Left lung (tissue), 10 donors: ENCODE results near the gene XPO4. TPM values are rescaled to one million over a fixed set of nuclear protein-coding genes. Genes with fewer than 3 reads are reported as not detected.

ENCODE experiments used
- ATAC-seq: fragments of 200-7000 bp; cut with Tn5 transposase; one replicate; pipeline ENCODE4 v1.9.1; 2020; ENCODE audit warnings: moderate library complexity
- DNase-seq, 4 donors: peaks; one replicate each; pipeline ENCODE4 v3.0.0-alpha.2; 2013 to 2020
- H3K27ac ChIP-seq, 2 donors: fragments of 200-600 bp; sonication (generic) in 1 of 2; one replicate each; pipeline versions ENCODE4 v1.5.0 to v1.8.0; 2020 to 2021
- H3K27me3 ChIP-seq, 2 donors: fragments of 200-600 bp; sonication (generic) in 1 of 2; one replicate each; pipeline versions ENCODE4 v1.5.0 to v1.8.0; 2020 to 2021
- H3K36me3 ChIP-seq, 2 donors: fragments of 200-600 bp; sonication (generic) in 1 of 2; one replicate each; pipeline versions ENCODE4 v1.5.0 to v1.8.0; 2020 to 2021
- H3K4me1 ChIP-seq, 2 donors: fragments of 200-600 bp; one replicate each; pipeline ENCODE4 v1.8.0; 2021
- H3K4me3 ChIP-seq, 2 donors: fragments of 200-600 bp; sonication (generic) in 1 of 2; one replicate each; pipeline versions ENCODE4 v1.5.0 to v1.8.0; 2020 to 2021; ENCODE audit warnings: mild to moderate bottlenecking in 1 of 2
- H3K9me3 ChIP-seq, 2 donors: fragments of 200-600 bp; sonication (generic) in 1 of 2; one replicate each; pipeline versions ENCODE4 v1.5.0 to v1.8.0; 2020 to 2021
- CTCF ChIP-seq, 2 donors: fragments of 200-600 bp; sonication (generic) in 1 of 2; IDR thresholded peaks; one replicate each; pipeline versions ENCODE4 v1.5.0 to v1.8.0; 2021; ENCODE audit warnings: antibody characterized with exemption in 2 of 2
- intact Hi-C, 2 donors: fragments of 100-400 bp; cut with DNase I; formaldehyde crosslinking; loops; one replicate each; pipeline versions ENCODE4 v1.11.2 to v1.14.2; 2022
- polyA plus RNA-seq, 6 donors: library from polyadenylated mRNA; unstranded; fragments of 120-200 nt; gene quantifications; one replicate each; pipeline ENCODE4 v1.2.1, GENCODE V29; 2013; ENCODE audit not compliant: insufficient read length in 6 of 6
- total RNA-seq, 2 donors: library from RNA; stranded (reverse); fragmentation: NEBNext Ultra II Directional; extraction: Animal tissue kit (Norgen Biotek cat#: 25700); gene quantifications; one replicate each; pipeline ENCODE4 v1.2.1, GENCODE V29; 2021
- donor health status: DM: no; HTN: yes; CAD: no.
- donor health status: DM: no; HTN: no; CAD: no.

Gene XPO4
- total and polyA plus RNA-seq, 8 donors: 18.3 to 24.8 (median 19.4) TPM

- Histone ChIP-seq H3K4me1 (peaks cover 0 to 14% of the 10 kb centered on the region in 2 donors), H3K9me3 (no peaks in the 10 kb centered on the region), H3K36me3 (peaks cover 0 to 8% of the 10 kb centered on the region in 2 donors), H3K27ac (no peak overlapping the region), H3K4me3 (no peak overlapping the region), H3K27me3 (no peaks in the 10 kb centered on the region)
- intact Hi-C loops: no loop called here
- DNase-seq (no peak), ATAC-seq (no peak)
- no peak for TF ChIP-seq CTCF (IDR thresholded peaks at IDR 0.05)
These were observed 70.6 kb downstream of the XPO4 start for GRCh38 chr13:20831933-20832332.

- TF ChIP-seq CTCF (IDR thresholded peaks at IDR 0.05): no peak
- ATAC-seq (no peak), DNase-seq (no peak)
- Histone ChIP-seq H3K27ac (no peak overlapping the region), H3K36me3 (peaks cover 0 to 4% of the 10 kb centered on the region in 2 donors), H3K27me3 (no peaks in the 10 kb centered on the region), H3K4me3 (no peak overlapping the region), H3K4me1 (peaks cover 0 to 14% of the 10 kb centered on the region in 2 donors), H3K9me3 (no peaks in the 10 kb centered on the region)
- intact Hi-C loops: no loop called here
These were observed 71.3 kb downstream of the XPO4 start for GRCh38 chr13:20831254-20831653.

GRCh38 chr13:20828539-20829364 lies 73.8 kb downstream of the XPO4 start:
- peak overlapping the region in 1 of 2 donors; percentile 28 for H3K27ac ChIP-seq
- no peaks in the 10 kb centered on the region for H3K27me3 ChIP-seq
- DNase-seq (peak in 2 of 4 donors; percentile 38 to 62), ATAC-seq (peak; percentile 88)
- peaks cover 0 to 19% of the 10 kb centered on the region in 2 donors for H3K4me1 ChIP-seq
- no peaks in the 10 kb centered on the region for H3K9me3 ChIP-seq
- peak; percentile 77 to 83 for TF ChIP-seq CTCF (IDR thresholded peaks at IDR 0.05)
- peaks cover 0 to 3% of the 10 kb centered on the region in 2 donors for H3K36me3 ChIP-seq
- no peak overlapping the region for H3K4me3 ChIP-seq
- intact Hi-C loops: no loop called here

- Histone ChIP-seq H3K27me3 (no peaks in the 10 kb centered on the region), H3K9me3 (no peaks in the 10 kb centered on the region), H3K4me3 (no peak overlapping the region), H3K27ac (no peak overlapping the region), H3K36me3 (no peaks in the 10 kb centered on the region), H3K4me1 (peaks cover 0 to 19% of the 10 kb centered on the region in 2 donors)
- intact Hi-C loops: no loop called here
- ATAC-seq (no peak), DNase-seq (no peak)
- no peak for TF ChIP-seq CTCF (IDR thresholded peaks at IDR 0.05)
These were observed 75.5 kb downstream of the XPO4 start for GRCh38 chr13:20826843-20827560.

GRCh38 chr13:20826301-20826700 lies 76.2 kb downstream of the XPO4 start:
- Histone ChIP-seq H3K36me3 (peaks cover 0 to 4% of the 10 kb centered on the region in 2 donors), H3K9me3 (no peaks in the 10 kb centered on the region), H3K27ac (no peak overlapping the region), H3K4me1 (peaks cover 0 to 19% of the 10 kb centered on the region in 2 donors), H3K27me3 (no peaks in the 10 kb centered on the region), H3K4me3 (no peak overlapping the region)
- TF ChIP-seq CTCF (IDR thresholded peaks at IDR 0.05): no peak
- intact Hi-C loops: no loop called here
- no peak for DNase-seq
- ATAC-seq: no peak
